GM19324 (cell line): ENCODE results near the gene TBRG4.

Experiments
- ATAC-seq: cut with Tn5 transposase; IDR thresholded peaks from one replicate; pipeline ENCODE4 v1.9.1; 2021; ENCODE audit warnings: mild to moderate bottlenecking, moderate library complexity; ENCODE audit not compliant: unreplicated experiment, low FRiP score

TBRG4 gene

GRCh38 chr7:45061352-45061751, 50.1 kb downstream of the TBRG4 start:
- no peak for ATAC-seq

- no peak for ATAC-seq
Observed at GRCh38 chr7:45060295-45060694, 51.2 kb downstream of the TBRG4 start.

GRCh38 chr7:45057878-45058277, 53.6 kb downstream of the TBRG4 start:
- ATAC-seq: no peak

- ATAC-seq: no peak
Observed at GRCh38 chr7:45055594-45056219, 55.8 kb downstream of the TBRG4 start.

GRCh38 chr7:45055016-45055415, 56.5 kb downstream of the TBRG4 start:
- ATAC-seq: no peak

GRCh38 chr7:45054442-45054841, 57.1 kb downstream of the TBRG4 start:
- ATAC-seq: no peak

- no peak for ATAC-seq
Observed at GRCh38 chr7:45053941-45054340, 57.6 kb downstream of the TBRG4 start.

- no peak for ATAC-seq
Observed at GRCh38 chr7:45053401-45053800, 58.1 kb downstream of the TBRG4 start.

GRCh38 chr7:45052011-45052410, 59.5 kb downstream of the TBRG4 start:
- no peak for ATAC-seq

GRCh38 chr7:45050198-45050597, 61.3 kb downstream of the TBRG4 start:
- no peak for ATAC-seq
